ENCODE results near the gene DPM1. TPM values are rescaled to one million over a fixed set of nuclear protein-coding genes. Genes with fewer than 3 reads are reported as not detected.

DPM1 gene
- polyA plus RNA-seq, 3 donors: 63.4 to 71.7 (median 71.4) TPM

DNA sequence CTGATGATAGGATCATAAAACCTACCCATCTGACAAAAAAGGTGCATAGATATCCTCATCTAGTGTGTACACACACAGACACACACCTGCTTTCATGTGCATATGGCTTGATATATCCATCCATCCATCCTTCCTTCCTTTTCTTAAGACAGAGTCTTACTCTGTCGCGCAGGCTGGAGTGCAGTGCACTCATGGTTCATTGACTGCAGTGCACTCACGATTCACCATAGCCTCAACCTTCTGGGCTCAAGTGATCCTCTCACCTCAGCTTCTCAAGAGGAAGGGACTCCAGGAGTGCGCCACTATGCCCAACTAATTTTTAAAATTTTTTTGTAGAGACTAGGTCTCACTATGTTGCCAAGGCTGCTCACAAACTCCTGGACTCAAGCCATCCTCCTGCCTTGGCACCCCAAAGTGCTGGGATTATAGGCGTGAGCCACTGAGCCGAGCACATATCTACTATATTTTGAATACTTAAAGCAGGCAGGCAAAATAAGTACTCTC is 54.2 kb downstream of the DPM1 start:
- no peak for DNase-seq (ENCODE audit: low read depth in 3 of 3, low spot score in 2 of 3)

DNA sequence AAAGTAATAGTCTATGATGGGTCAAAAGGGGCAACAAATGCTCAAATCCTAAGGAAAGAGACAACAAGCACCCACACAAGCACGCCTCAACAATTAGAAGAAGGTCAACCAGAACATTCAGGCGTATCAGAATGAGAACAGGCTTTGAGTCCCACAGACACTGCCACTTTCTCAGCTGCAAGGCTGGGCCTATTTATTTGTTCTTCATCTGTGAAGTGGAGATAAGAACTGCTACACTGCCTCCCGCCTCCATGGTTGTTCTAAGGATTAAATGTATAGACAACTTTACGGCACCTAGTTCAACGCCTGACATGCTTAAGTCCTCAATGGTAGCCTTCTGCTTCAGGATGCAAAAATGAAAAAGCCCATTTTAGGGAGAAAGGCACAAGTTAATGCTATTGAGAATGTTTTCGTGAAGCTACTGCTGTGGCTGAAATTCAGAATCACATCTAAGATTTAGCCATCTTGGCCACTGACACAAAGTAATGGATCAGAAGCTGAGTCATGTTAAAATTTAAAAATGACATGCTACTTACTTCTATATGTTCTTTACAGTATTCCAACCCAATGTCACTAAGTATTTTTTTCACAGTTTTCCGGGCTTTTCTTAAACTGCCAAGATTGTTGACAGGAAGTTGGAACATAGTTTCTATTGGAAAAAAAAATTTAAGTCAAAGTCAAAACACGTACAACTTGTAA is 54.8 kb downstream of the DPM1 start:
- no peak for DNase-seq (ENCODE audit: low read depth in 3 of 3, low spot score in 2 of 3)

DNA sequence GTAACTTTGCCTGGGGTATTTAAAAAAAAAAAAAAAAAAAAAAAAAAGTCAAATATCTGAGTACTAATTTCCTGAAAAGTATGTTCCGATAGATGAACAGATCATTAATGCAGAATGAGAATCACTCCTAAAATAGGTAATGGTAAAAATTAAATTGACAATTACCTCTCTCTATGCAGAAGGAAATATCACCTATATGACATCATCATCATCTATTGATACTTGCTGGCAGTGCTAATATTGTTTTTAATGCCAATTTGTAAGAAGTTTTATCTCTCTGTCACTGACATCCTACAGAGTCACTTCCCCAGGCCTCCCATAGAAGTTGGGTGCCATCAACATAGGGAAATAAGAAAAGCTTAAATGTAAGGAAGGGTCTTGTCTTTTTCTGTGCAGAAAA is 57.0 kb downstream of the DPM1 start:
- no peak for DNase-seq (ENCODE audit: low read depth in 3 of 3, low spot score in 2 of 3)

DNA sequence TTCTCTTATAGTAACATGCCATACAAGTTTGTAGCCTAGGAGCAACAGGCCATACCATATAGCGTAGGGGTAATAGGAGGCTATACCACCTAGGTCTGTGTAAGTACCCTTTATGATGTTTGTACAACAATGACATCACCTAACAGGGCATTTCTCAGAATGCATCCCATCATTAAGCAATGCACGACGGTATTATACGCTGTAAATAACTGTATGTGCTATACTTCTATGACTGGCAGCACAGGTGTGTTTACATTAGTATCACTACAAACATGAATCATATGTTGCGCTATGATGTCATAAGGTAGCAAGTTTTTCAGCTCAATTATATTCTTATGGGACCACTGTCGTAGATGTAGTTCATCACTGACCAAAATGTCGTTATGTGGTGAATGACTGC is 58.1 kb downstream of the DPM1 start:
- DNase-seq (ENCODE audit: low read depth in 3 of 3, low spot score in 2 of 3): no peak

DNA sequence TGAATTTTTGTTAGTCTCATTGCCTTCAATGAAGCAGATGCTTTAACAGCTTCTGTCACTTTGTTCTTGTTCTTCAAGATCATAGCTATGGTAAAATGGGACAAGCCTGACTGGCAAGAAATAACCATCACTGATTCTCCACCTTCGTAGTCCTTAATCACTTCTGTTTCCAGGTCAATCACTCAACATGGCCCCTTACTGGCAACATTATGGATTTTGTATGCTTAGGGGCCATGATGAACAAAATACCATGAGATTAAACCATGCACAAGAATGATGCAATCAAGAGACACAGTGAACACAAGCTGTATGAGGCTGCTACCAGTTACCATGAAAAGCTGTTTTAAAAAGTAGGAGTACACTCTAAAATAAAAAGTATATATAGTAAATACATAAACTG is 59.9 kb downstream of the DPM1 start:
- DNase-seq (ENCODE audit: low read depth in 3 of 3, low spot score in 2 of 3): no peak

DNA sequence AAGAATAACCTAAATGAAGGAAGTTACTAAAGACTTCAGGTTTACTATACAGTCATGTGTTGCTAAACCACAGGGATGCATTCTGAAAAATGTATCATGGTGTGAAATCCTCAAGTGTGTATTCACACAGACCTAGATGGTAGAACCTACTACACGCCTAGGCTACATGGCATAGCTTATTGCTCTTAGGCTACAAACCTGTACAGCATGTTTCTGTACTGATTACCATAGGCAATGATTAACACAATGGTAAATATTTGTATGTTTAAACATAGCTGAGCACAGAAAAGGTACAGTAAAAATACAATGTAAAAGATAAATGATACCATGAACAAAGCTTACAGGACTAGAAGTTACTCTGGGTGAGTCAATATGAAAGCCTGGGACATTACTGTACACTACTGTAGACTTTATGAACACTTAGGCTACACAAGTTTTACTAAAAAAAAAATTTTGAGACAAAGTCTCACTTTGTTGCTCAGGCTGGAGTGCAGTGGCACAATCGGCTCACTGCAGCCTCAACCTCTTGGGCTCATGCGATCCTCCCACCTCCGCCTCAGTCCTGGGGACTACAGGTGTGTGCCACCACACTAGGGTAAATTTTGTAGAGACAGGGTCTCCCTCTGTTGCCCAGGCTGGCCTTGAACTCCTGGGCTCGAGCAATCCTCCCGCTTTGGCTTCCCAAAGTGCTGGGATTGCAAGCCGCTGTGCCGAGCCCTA is 63.1 kb downstream of the DPM1 start:
- no peak for DNase-seq (ENCODE audit: low read depth in 3 of 3, low spot score in 2 of 3)

DNA sequence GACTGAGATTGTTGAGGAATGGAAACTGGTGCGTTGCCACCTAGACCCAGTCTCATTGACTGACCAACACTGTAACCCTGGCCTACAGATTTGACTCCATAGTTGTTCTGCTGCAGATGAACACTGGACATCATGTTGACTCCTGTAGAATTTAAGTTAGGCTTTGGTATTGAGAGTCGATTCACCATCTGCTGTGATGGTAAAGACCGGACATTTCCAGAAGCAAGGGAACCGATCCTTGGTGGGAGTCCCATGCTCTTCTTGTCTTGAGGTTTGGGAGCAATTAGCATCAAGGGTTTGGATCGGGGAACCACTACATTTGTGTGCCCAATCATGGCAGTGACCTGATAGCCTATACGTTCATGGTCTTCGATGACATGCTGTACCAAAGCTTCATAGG is 64.7 kb downstream of the DPM1 start:
- DNase-seq (ENCODE audit: low read depth in 3 of 3, low spot score in 2 of 3): no peak

DNA sequence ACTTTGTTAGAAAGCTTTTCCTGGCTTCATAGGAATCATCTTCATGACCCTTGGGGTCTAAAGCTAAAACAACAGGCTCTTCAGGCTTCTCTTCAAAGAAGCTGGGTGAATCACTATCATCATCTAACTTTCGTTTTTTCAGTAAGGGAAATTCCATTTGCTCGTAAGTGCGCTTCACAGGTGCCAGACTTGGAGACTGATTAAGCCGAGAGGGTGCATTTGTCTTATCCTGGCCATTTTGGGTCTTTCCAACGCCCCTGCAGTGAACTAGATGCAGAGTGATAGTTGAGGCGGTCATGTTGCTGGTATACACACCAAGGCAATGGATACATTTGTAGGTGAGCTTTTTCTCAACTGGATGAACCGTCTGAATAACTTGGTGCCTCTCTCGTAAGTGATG is 65.9 kb downstream of the DPM1 start:
- no peak for DNase-seq (ENCODE audit: low read depth in 3 of 3, low spot score in 2 of 3)

DNA sequence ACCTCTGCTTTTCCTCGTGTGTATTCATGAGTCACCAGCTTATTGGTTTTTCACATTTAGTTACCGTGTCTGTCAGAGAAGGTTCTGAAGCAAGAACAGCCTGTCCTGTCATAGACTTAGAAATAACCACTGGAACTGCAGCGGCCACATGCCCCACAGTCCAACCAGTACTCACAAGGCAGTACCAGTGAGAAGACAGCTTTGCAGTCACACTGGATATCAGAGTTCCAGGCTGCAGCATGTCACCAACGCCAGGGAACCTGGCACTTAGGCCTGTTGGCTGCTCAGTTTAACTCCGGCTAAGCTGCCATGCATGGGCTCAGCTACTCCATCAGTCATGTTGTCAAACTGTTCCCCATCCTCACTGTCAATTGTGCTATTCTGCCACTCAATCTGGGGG is 67.2 kb downstream of the DPM1 start:
- DNase-seq (ENCODE audit: low read depth in 3 of 3, low spot score in 2 of 3): no peak

DNA sequence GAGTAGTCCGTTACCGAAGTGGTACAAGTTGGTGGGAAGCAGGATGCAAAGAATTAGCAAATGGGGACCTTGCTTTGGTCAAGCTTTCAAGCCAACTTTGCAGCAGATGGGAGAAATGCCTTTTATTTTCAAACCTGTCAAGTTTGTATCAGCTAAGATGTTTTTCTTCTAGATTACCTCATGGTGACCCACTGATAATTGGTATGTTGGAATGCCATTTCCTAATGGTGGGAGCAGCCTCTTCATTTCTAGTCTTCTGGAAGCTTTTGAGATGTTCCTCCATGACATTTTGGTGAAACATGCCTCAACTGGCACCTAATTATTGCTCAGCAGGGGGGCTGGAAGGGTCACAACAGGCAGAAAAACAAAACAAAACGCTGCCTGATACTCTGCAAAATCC is 70.8 kb downstream of the DPM1 start:
- DNase-seq (ENCODE audit: low read depth in 3 of 3, low spot score in 2 of 3): no peak

DNA sequence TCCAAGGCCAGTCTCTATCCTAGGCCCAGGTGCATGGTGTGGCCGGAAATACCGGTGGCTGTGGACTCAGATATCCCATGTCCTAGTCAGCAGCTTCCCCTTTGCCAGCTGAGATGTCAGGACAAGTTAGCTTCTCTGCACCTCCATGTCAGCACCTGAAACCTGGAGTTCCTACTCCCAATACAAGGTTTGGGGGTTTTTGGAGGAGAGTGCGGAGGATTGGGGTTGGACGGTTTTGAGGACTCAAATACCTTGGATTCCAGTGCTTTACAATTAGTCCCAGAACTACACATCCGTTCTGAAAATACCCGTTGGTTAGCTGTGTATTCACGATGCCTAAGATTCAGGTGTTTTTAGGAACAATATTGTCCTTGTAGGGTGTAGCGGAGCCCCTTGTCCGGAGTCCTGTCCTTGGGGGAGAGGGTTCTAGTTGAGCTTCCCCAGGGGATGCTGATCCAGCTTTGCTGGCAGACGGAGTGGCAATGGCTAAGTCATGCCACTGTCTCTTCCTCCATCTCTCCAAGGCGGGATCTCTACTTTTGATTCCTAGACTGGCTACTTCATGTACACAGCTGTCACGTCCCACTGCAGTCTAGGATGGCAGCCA is 72.0 kb downstream of the DPM1 start:
- DNase-seq (ENCODE audit: low read depth in 3 of 3, low spot score in 2 of 3): no peak

DNA sequence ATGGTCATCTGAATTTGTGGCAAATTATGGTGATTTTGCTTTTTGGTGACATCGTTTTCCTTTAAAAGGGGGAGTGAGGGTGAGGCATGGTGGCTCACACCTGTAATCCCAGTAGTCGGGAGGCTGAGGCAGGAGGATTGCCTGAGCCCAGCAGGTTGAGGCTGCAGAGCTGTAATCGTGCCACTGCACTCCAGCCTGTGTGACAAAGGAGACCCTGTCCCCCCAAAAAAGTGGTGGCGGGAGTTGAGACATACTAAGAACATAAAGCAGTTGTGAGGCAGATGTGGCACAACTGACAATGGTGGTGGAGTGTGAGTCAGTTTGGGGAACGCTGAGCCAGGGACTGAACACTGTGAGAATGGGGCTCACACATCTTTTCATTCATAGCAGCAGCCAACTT is 72.6 kb downstream of the DPM1 start:
- no peak for DNase-seq (ENCODE audit: low read depth in 3 of 3, low spot score in 2 of 3)

DNA sequence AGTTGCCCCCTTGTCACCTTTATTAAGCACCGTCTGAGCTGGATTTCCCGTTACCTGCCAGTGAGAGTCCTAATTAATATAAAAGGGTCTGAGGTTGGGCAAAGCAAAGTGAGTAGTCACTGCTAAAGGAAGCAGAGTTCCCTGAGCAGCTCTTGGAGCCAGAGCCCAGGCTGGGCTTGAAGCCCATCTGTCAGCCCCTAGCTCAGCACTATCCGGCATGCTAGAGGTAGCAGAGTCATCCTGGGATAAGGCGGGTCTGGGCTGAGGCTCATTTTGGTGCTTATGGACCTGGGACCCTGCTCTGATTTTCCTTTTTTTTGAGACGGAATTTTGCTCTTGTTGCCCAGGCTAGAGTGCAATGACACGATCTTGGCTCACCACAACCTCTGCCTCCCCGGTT is 73.3 kb downstream of the DPM1 start:
- no peak for DNase-seq (ENCODE audit: low read depth in 3 of 3, low spot score in 2 of 3)

Other genes starting within 250 kb of the DPM1 start
- gene PARD6B, start 227.0 kb downstream of the DPM1 start, polyA plus RNA-seq (ENCODE audit: insufficient read length in 3 of 3): 10 to 100 TPM; 20.7 to 26.7 (median 24.4) TPM
- gene BCAS4, start 163.5 kb downstream of the DPM1 start, polyA plus RNA-seq (ENCODE audit: insufficient read length in 3 of 3): 1 to 10 TPM; 4.4 to 6.3 (median 5.8) TPM
- 100 to 1,000 TPM; 132 to 138 (median 136) TPM for gene ADNP, start 27.1 kb downstream of the DPM1 start, polyA plus RNA-seq (ENCODE audit: insufficient read length in 3 of 3)
- gene MOCS3, start 286 bp upstream of the DPM1 start, polyA plus RNA-seq (ENCODE audit: insufficient read length in 3 of 3): 1 to 10 TPM; 4.6 to 5.1 (median 5.1) TPM
- 1 to 10 TPM; 3.1 to 4.6 (median 3.9) TPM for gene KCNG1, start 64.6 kb upstream of the DPM1 start, polyA plus RNA-seq (ENCODE audit: insufficient read length in 3 of 3)

Data from right renal cortex interstitium (tissue), 3 donors.